Measurements from ENCODE around the gene PAK4.

Gene PAK4

GRCh38 chr19:39100500-39101166 lies 25.0 kb upstream of the PAK4 start:
- no peak for DNase-seq (ENCODE audit: low read depth)
- in situ Hi-C loops (cut with HindIII; ENCODE audit: low sequenced_read_pairs), result no loop called here
- no peak overlapping the region for H3K4me3 ChIP-seq (ENCODE audit: low read depth, low read length)
- TF ChIP-seq, protein P1, sequence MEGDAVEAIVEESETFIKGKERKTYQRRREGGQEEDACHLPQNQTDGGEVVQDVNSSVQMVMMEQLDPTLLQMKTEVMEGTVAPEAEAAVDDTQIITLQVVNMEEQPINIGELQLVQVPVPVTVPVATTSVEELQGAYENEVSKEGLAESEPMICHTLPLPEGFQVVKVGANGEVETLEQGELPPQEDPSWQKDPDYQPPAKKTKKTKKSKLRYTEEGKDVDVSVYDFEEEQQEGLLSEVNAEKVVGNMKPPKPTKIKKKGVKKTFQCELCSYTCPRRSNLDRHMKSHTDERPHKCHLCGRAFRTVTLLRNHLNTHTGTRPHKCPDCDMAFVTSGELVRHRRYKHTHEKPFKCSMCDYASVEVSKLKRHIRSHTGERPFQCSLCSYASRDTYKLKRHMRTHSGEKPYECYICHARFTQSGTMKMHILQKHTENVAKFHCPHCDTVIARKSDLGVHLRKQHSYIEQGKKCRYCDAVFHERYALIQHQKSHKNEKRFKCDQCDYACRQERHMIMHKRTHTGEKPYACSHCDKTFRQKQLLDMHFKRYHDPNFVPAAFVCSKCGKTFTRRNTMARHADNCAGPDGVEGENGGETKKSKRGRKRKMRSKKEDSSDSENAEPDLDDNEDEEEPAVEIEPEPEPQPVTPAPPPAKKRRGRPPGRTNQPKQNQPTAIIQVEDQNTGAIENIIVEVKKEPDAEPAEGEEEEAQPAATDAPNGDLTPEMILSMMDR (IDR thresholded peaks at IDR 0.05; ENCODE audit: low read depth, low read length, missing control alignments), result no peak

- in situ Hi-C loops (cut with HindIII; ENCODE audit: low sequenced_read_pairs), result no loop called here
These were observed 22.4 kb upstream of the PAK4 start for GRCh38 chr19:39103151-39103550.

DNA sequence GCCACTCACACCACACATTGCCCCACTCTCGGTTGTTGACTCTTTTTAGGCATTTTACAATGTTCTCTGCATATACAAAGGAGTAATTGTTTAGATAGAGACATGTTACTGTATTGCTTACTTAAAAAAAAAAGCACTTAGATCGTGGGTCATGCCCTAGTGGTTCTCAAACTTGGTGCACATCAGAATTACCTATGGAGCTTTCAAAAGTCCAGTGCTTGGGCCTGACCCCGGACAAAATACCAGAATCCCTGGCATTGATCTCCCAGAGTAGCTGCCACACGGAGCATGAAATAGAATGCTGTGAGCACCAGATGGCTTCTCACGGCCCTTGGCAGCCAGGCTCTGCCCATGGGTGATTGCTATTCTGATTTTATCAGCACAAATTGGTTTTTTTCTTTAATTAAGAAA lies 21.4 kb upstream of the PAK4 start:
- in situ Hi-C loops (cut with HindIII; ENCODE audit: low sequenced_read_pairs), result no loop called here
- H3K4me3 ChIP-seq (ENCODE audit: low read depth, low read length), result no peak overlapping the region
- no peak for DNase-seq (ENCODE audit: low read depth)
- TF ChIP-seq, protein P1 (IDR thresholded peaks at IDR 0.05; ENCODE audit: low read depth, low read length, missing control alignments), result no peak

More at GRCh38 chr19:39103151-39103550, 22.4 kb upstream of the PAK4 start:
- no peak for DNase-seq (ENCODE audit: low read depth)
- H3K4me3 ChIP-seq (ENCODE audit: low read depth, low read length), result no peak overlapping the region
- TF ChIP-seq, protein P1 (IDR thresholded peaks at IDR 0.05; ENCODE audit: low read depth, low read length, missing control alignments), result no peak

- TF ChIP-seq, protein P1 (IDR thresholded peaks at IDR 0.05; ENCODE audit: low read depth, low read length, missing control alignments), result no peak
- H3K4me3 ChIP-seq (ENCODE audit: low read depth, low read length), result no peak overlapping the region
- in situ Hi-C loops (cut with HindIII; ENCODE audit: low sequenced_read_pairs), result no loop called here
- no peak for DNase-seq (ENCODE audit: low read depth)
These were observed 19.4 kb upstream of the PAK4 start for GRCh38 chr19:39106194-39106593.

GRCh38 chr19:39109641-39110040 lies 15.9 kb upstream of the PAK4 start:
- H3K4me3 ChIP-seq (ENCODE audit: low read depth, low read length), result no peak overlapping the region
- DNase-seq (ENCODE audit: low read depth), result no peak
- TF ChIP-seq, protein P1 (IDR thresholded peaks at IDR 0.05; ENCODE audit: low read depth, low read length, missing control alignments), result no peak
- in situ Hi-C loops (cut with HindIII; ENCODE audit: low sequenced_read_pairs), result no loop called here

GRCh38 chr19:39110263-39110967 lies 15.2 kb upstream of the PAK4 start:
- TF ChIP-seq, protein P1 (IDR thresholded peaks at IDR 0.05; ENCODE audit: low read depth, low read length, missing control alignments), result peak; percentile 84
- no peak overlapping the region for H3K4me3 ChIP-seq (ENCODE audit: low read depth, low read length)
- no peak for DNase-seq (ENCODE audit: low read depth)
- in situ Hi-C loops (cut with HindIII; ENCODE audit: low sequenced_read_pairs), result no loop called here

Data from astrocyte of the cerebellum (primary cell).